ENCODE results near the gene RTCB.

- TF ChIP-seq TAF1 (IDR thresholded peaks at IDR 0.05; ENCODE audit: low read depth): no peak
- no peak for TF ChIP-seq CTCF (IDR thresholded peaks at IDR 0.05; ENCODE audit: poor library complexity, severe bottlenecking)
- no peak for TF ChIP-seq RAD21 (conservative IDR thresholded peaks at IDR 0.05)
- no peak for TF ChIP-seq EP300 (conservative IDR thresholded peaks at IDR 0.05; ENCODE audit: poor library complexity, severe bottlenecking)
- TF ChIP-seq POLR2AphosphoS5 (IDR thresholded peaks at IDR 0.05): no peak
These were observed 2.1 kb downstream of the RTCB start for GRCh38 chr22:32409977-32410376.
